ENCODE results near the gene ADGRB3.

DNA sequence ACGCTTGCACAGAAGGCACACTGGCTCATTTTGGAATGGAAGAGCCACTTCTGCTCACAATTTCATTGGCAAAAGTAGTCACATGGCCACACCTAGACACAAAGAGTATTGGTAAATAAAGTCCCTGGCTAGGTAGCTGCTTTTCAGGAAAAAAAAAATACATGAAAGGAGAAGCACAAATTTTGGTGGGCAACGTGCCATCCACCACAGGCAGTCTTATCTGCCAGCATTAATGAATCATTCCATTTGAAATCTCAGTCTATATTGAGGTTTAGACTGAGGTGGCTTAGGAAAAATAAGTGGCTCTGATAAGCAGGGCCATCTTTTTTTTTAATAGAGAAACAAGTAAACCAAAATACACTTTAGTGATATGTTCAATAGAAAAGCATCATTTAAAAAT lies 44.3 kb downstream of the ADGRB3 start:
- TF ChIP-seq POLR2AphosphoS5 (IDR thresholded peaks at IDR 0.05; ENCODE audit: insufficient read depth in 1 of 2, low read depth in 1 of 2), result no peak
- TF ChIP-seq, protein P1, sequence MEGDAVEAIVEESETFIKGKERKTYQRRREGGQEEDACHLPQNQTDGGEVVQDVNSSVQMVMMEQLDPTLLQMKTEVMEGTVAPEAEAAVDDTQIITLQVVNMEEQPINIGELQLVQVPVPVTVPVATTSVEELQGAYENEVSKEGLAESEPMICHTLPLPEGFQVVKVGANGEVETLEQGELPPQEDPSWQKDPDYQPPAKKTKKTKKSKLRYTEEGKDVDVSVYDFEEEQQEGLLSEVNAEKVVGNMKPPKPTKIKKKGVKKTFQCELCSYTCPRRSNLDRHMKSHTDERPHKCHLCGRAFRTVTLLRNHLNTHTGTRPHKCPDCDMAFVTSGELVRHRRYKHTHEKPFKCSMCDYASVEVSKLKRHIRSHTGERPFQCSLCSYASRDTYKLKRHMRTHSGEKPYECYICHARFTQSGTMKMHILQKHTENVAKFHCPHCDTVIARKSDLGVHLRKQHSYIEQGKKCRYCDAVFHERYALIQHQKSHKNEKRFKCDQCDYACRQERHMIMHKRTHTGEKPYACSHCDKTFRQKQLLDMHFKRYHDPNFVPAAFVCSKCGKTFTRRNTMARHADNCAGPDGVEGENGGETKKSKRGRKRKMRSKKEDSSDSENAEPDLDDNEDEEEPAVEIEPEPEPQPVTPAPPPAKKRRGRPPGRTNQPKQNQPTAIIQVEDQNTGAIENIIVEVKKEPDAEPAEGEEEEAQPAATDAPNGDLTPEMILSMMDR (IDR thresholded peaks at IDR 0.05), result no peak
